GM12878 (cell line): ENCODE results near the gene FAM228A. TPM values are rescaled to one million over a fixed set of nuclear protein-coding genes. Genes with fewer than 3 reads are reported as not detected.

Experiments used
- ATAC-seq: fragments of 200-7000 bp; cut with Tn5 transposase; 3 replicates; pipeline ENCODE4 v1.9.1; 2020; ENCODE audit warnings: mild to moderate bottlenecking, moderate library complexity
- BruUV-seq: library from RNA; stranded (reverse); fragments of 400-500 nt; replicated peaks from 2 replicates; lab custom pipeline; 2021; lab: Mats Ljungman, UMichigan
- CTCF ChIA-PET: fragments of 300-600 bp; sonication (Branson Sonifier 250); formaldehyde crosslinking; extraction: SDS; loops from one replicate; lab custom pipeline; 2021; ENCODE audit warnings: inconsistent platforms; lab: Yijun Ruan, JAX
- POLR2A ChIA-PET: fragments of 350-600 bp; formaldehyde crosslinking; extraction: SDS; loops from one replicate; lab custom pipeline; 2021; ENCODE audit warnings: inconsistent platforms; lab: Charles Lee
- RAD21 ChIA-PET: fragments of 300-600 bp; sonication (Branson Sonifier 250); formaldehyde crosslinking; loops from one replicate; lab custom pipeline; 2023; ENCODE audit warnings: antibody characterized with exemption; ENCODE audit not compliant: unreplicated experiment; lab: Charles Lee
- SMC1A ChIA-PET: fragments of 300-600 bp; sonication (Branson Sonifier 250); formaldehyde crosslinking; loops from one replicate; lab custom pipeline; 2023; ENCODE audit not compliant: unreplicated experiment, uncharacterized antibody; lab: Charles Lee
- DNase-seq: peaks from one replicate; pipeline ENCODE4 v3.0.0-alpha.2; 2011; ENCODE audit warnings: low read depth, low spot score
- FAIRE-seq: peaks from 3 replicates; lab custom pipeline; 2011; peaks lifted over from hg19 to GRCh38; lab: Jason Lieb, UNC
- H2AFZ ChIP-seq: 2 replicates; pipeline ENCODE4 v1.6.0; 2011; ENCODE audit warnings: low read depth, low read length, control low read depth; ENCODE audit not compliant: control insufficient read depth
- H3K27ac ChIP-seq: 2 replicates; pipeline ENCODE4 v1.5.1; 2011; ENCODE audit warnings: control low read depth; ENCODE audit not compliant: control insufficient read depth, insufficient read depth
- H3K27me3 ChIP-seq, 2 experiments: replicated peaks in 1 of 2; 2 replicates each; pipeline versions ENCODE4 v1.6.0 to v1.6.1; 2011; ENCODE audit warnings: low read length in 1 of 2; ENCODE audit not compliant: control insufficient read depth in 2 of 2, insufficient read depth in 2 of 2
- H3K36me3 ChIP-seq, 2 experiments: 2 replicates each; pipeline ENCODE4 v1.5.1; 2011; ENCODE audit warnings: low read length in 1 of 2; ENCODE audit not compliant: control insufficient read depth in 2 of 2, insufficient read depth in 2 of 2
- H3K4me1 ChIP-seq: 2 replicates; pipeline ENCODE4 v1.6.1; 2011; ENCODE audit warnings: mild to moderate bottlenecking, low read length, moderate library complexity, mixed read lengths; ENCODE audit not compliant: control insufficient read depth, insufficient read depth
- H3K4me2 ChIP-seq: 2 replicates; pipeline ENCODE4 v1.6.0; 2011; ENCODE audit warnings: control low read depth; ENCODE audit not compliant: control insufficient read depth, insufficient read depth
- H3K4me3 ChIP-seq: fragments of 200-600 bp; sonication (generic); 2 replicates; pipeline ENCODE4 v1.5.1; 2016
- H3K79me2 ChIP-seq: 2 replicates; pipeline ENCODE4 v1.6.0; 2011; ENCODE audit warnings: low read length; ENCODE audit not compliant: control insufficient read depth, insufficient read depth
- H3K9ac ChIP-seq: 2 replicates; pipeline ENCODE4 v1.8.0; 2011; ENCODE audit warnings: low read length, control low read depth, mixed read lengths; ENCODE audit not compliant: control insufficient read depth, insufficient read depth
- H3K9me3 ChIP-seq: replicated peaks from 3 replicates; pipeline ENCODE4 v1.5.1; 2011; ENCODE audit warnings: mild to moderate bottlenecking, low read length; ENCODE audit not compliant: control insufficient read depth, insufficient read depth
- H4K20me1 ChIP-seq: 2 replicates; pipeline ENCODE4 v1.6.0; 2011; ENCODE audit not compliant: control insufficient read depth, insufficient read depth
- BMI1 ChIP-seq: fragments of 450-650 bp; IDR thresholded peaks from 2 replicates; pipeline ENCODE4 v1.6.1; 2016; ENCODE audit warnings: mild to moderate bottlenecking, moderate library complexity, borderline replicate concordance
- CBX5 ChIP-seq: sonication (generic); IDR thresholded peaks from 2 replicates; pipeline ENCODE4 v1.6.1; 2016; ENCODE audit warnings: low read depth, moderate library complexity, mild to moderate bottlenecking, inconsistent platforms
- EP300 ChIP-seq, 2 experiments: fragments of 150-350 bp in 1 of 2; IDR thresholded peaks; 2 replicates each; pipeline ENCODE4 v1.6.1; 2011 to 2012; ENCODE audit warnings: low read depth in 2 of 2, low read length in 2 of 2, borderline replicate concordance in 1 of 2, improper control_type of control experiment in 1 of 2, inconsistent platforms in 1 of 2; ENCODE audit not compliant: control insufficient read depth in 1 of 2
- FOS ChIP-seq: IDR thresholded peaks from 3 replicates; pipeline ENCODE4 v1.6.1; 2011; ENCODE audit warnings: borderline replicate concordance; ENCODE audit not compliant: insufficient read length; ENCODE audit errors: extremely low read depth
- GATAD2B ChIP-seq: fragments of 450-650 bp; conservative IDR thresholded peaks from 2 replicates; pipeline ENCODE4 v1.6.1; 2017; ENCODE audit warnings: low read depth, mild to moderate bottlenecking, moderate library complexity
- HCFC1 ChIP-seq: fragments of 150-350 bp; IDR thresholded peaks from 2 replicates; pipeline ENCODE4 v1.6.1; 2014; ENCODE audit warnings: low read length
- IKZF2 ChIP-seq, 2 experiments: fragments of 450-650 bp; IDR thresholded peaks; 2 replicates each; pipeline ENCODE4 v1.6.1; 2017; ENCODE audit warnings: mild to moderate bottlenecking in 2 of 2, moderate library complexity in 2 of 2
- KDM1A ChIP-seq: fragments of 200-600 bp; sonication (generic); IDR thresholded peaks from 2 replicates; pipeline ENCODE4 v1.6.1; 2016; ENCODE audit warnings: borderline replicate concordance
- NRF1 ChIP-seq: conservative IDR thresholded peaks from 2 replicates; pipeline ENCODE4 v1.6.1; 2011; ENCODE audit warnings: mild to moderate bottlenecking, low read depth, low read length, improper control_type of control experiment
- RB1 ChIP-seq: fragments of 450-650 bp; formaldehyde crosslinking; IDR thresholded peaks from 2 replicates; pipeline ENCODE4 v1.6.1; 2017; ENCODE audit warnings: mild to moderate bottlenecking, borderline replicate concordance
- SIX5 ChIP-seq: IDR thresholded peaks from 2 replicates; pipeline ENCODE4 v1.6.1; 2011; ENCODE audit warnings: mild to moderate bottlenecking, low read depth, low read length, moderate library complexity; ENCODE audit not compliant: severe bottlenecking
- SMAD5 ChIP-seq: IDR thresholded peaks from 2 replicates; pipeline ENCODE4 v1.6.1; 2016; ENCODE audit warnings: antibody characterized with exemption, low read depth
- TARDBP ChIP-seq: IDR thresholded peaks from 2 replicates; pipeline ENCODE4 v1.6.1; 2016; ENCODE audit warnings: borderline replicate concordance
- ZBED1 ChIP-seq: IDR thresholded peaks from 2 replicates; pipeline ENCODE4 v1.6.1; 2016; ENCODE audit warnings: borderline replicate concordance
- WGBS: methylation state at CpG from one replicate; pipeline ENCODE4 v1.1.6; 2016; ENCODE audit warnings: low lambda C conversion rate; ENCODE audit not compliant: insufficient replicate concordance, insufficient coverage; ENCODE audit errors: missing lambda C conversion rate; 5-methylcytosine and 5-hydroxymethylcytosine counted together
- in situ Hi-C: fragments of 300-500 bp; cut with MboI; formaldehyde crosslinking; loops from 9 replicates; pipeline ENCODE4 v1.14.3; 2018; ENCODE audit warnings: mixed read lengths
- intact Hi-C: fragments of 100-400 bp; cut with micrococcal nuclease; formaldehyde crosslinking; loops from one replicate; pipeline ENCODE4 v1.14.2; 2022; ENCODE audit not compliant: unreplicated experiment
- polyA plus RNA-seq, 11 experiments: library from polyadenylated mRNA; depleted of rRNA in 4 of 11; unstranded in 6 of 11; stranded (reverse) in 5 of 11; fragments of >200 nt; fragmentation: Nextera tagmentation in 4 of 11; fragmentation: Illumina TruSeq in 1 of 11; extraction: Ambion mirVana in 4 of 11; extraction: Trizol in 1 of 11; gene quantifications; 1 replicate in 1 of 11; 2 replicates in 10 of 11; pipeline versions ENCODE4 v1.2.1 to v1.2.3, GENCODE V29; 2011 to 2016; ENCODE audit warnings: inconsistent platforms in 2 of 11, missing spikeins in 2 of 11, low read depth in 1 of 11
- total RNA-seq, 4 experiments: library from RNA; depleted of rRNA in 3 of 4; stranded (reverse); fragments of >200 nt in 3 of 4; fragmentation: Illumina TruSeq in 1 of 4; extraction: Trizol in 1 of 4; gene quantifications; 2 replicates each; pipeline versions ENCODE4 v1.2.1 to v1.2.3, GENCODE V29; 2013 to 2021
- TF ChIP-seq, protein P1 (sequence below): fragments of 450-650 bp; conservative IDR thresholded peaks from 2 replicates; pipeline ENCODE4 v1.6.1; 2017; ENCODE audit warnings: mild to moderate bottlenecking, moderate library complexity

FAM228A gene
- total and polyA plus RNA-seq, 10 of the 15 experiments (the other 5 are each of a cell fraction or from before 2014, with no cell fraction given): 0.06 TPM; not detected in 9

DNA sequence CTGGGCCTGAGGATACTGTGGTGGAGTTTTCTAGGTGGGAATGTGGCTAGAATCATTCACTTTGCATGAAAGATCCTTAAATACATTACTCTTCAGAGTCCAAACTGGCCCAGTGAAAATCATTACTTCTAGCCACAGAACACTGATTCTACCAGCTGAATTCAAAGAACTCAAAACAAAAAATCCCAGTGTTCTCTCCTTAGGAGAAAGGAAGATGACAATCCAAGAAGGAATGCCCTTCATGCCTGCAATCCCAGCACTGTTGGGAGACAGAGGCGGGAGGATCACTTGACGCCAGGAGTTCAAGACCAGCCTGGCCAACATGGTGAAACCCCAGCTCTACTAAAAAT lies 35.2 kb downstream of the FAM228A start:
- FAIRE-seq (no peak), ATAC-seq (no peak), DNase-seq (no peak)
- 88% methylated on average over 2 of the region's 2 CpGs for WGBS
- H3K79me2 ChIP-seq: no peaks in the 10 kb centered on the region
- in situ Hi-C loops: no loop called here
- no peak overlapping the region for H3K27ac ChIP-seq
- H3K36me3 ChIP-seq: peaks cover 13 to 28% of the 10 kb centered on the region in 2 experiments; a peak in 3 of 4 replicates
- no peak overlapping the region for H2AFZ ChIP-seq
- no peaks in the 10 kb centered on the region for H3K9me3 ChIP-seq
- ChIA-PET CTCF (interaction anchor here (0.6 to 1.6 kb wide), 2 partner anchors 86 to 126 kb away, joined by 3 read pairs; no protein-coding TSS in a partner anchor), SMC1A (interaction anchor here (1.0 to 1.6 kb wide), 3 partner anchors 15 to 132 kb away, joined by 3 read pairs; no protein-coding TSS in a partner anchor), RAD21 (interaction anchor here (0.7 kb wide), 1 partner anchor 106 kb away, joined by 3 read pairs; no protein-coding TSS in a partner anchor), POLR2A (no interaction called here)
- no TSS peak for BruUV-seq
- H3K27me3 ChIP-seq: no peaks in the 10 kb centered on the region
- H3K4me2 ChIP-seq: no peak overlapping the region
- H3K9ac ChIP-seq: no peak overlapping the region
- H3K4me1 ChIP-seq: 0 out of 2 replicates have a peak, but pooled peaks cover under 1% of the 10 kb centered on the region
- H3K4me3 ChIP-seq: no peak overlapping the region
- no peaks in the 10 kb centered on the region for H4K20me1 ChIP-seq
- TF ChIP-seq NRF1: no peak
- TF ChIP-seq CBX5: no peak
- no peak for TF ChIP-seq FOS
- TF ChIP-seq, protein P1, sequence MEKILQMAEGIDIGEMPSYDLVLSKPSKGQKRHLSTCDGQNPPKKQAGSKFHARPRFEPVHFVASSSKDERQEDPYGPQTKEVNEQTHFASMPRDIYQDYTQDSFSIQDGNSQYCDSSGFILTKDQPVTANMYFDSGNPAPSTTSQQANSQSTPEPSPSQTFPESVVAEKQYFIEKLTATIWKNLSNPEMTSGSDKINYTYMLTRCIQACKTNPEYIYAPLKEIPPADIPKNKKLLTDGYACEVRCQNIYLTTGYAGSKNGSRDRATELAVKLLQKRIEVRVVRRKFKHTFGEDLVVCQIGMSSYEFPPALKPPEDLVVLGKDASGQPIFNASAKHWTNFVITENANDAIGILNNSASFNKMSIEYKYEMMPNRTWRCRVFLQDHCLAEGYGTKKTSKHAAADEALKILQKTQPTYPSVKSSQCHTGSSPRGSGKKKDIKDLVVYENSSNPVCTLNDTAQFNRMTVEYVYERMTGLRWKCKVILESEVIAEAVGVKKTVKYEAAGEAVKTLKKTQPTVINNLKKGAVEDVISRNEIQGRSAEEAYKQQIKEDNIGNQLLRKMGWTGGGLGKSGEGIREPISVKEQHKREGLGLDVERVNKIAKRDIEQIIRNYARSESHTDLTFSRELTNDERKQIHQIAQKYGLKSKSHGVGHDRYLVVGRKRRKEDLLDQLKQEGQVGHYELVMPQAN: no peak
- intact Hi-C loops: no loop called here

DNA sequence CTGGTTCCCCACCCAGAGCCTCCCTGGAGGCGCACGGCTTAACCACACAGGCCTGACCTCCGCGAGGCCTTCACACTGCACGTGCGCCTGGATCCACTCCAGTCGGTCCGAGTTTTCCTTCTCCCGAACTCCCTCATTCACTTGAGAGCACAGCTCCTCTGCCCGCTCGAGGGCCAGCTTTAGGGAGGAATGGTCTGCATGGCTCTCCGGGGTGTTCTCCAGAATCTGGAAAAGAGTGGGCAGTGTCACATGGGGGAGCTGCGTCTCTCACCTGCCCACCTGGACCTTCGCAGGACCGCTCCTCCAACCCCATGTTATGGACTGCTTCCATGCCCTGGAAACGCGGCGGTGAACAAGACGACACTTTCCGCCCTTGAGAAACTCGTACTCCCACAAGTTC lies 35.9 kb downstream of the FAM228A start:
- Histone ChIP-seq H3K9me3 (no peaks in the 10 kb centered on the region), H2AFZ (no peak overlapping the region), H3K4me3 (no peak overlapping the region), H3K4me1 (peaks cover 6% of the 10 kb centered on the region), H3K27ac (no peak overlapping the region), H3K4me2 (no peak overlapping the region), H3K79me2 (no peaks in the 10 kb centered on the region), H3K9ac (no peak overlapping the region), H3K36me3 (peaks cover 15 to 26% of the 10 kb centered on the region in 2 experiments; a peak in 3 of 4 replicates), H3K27me3 (no peaks in the 10 kb centered on the region), H4K20me1 (no peaks in the 10 kb centered on the region)
- FAIRE-seq: no peak
- CTCF ChIA-PET: interaction anchor here (0.6 to 1.6 kb wide), 2 partner anchors 86 to 127 kb away, joined by 3 read pairs; no protein-coding TSS in a partner anchor
- intact Hi-C loops: no loop called here
- in situ Hi-C loops: no loop called here
- ATAC-seq: no peak
- BruUV-seq: no TSS peak
- SMC1A ChIA-PET: interaction anchor here (1.0 to 1.6 kb wide), 2 partner anchors 16 to 132 kb away, joined by 3 read pairs; no protein-coding TSS in a partner anchor
- WGBS: 99% methylated on average over 21 of the region's 21 CpGs
- RAD21 ChIA-PET: no interaction called here
- no peak for DNase-seq
- POLR2A ChIA-PET: no interaction called here
- TF ChIP-seq HCFC1 (no peak), SMAD5 (no peak), BMI1 (no peak), IKZF2 (IDR thresholded peaks at IDR 0.05) (no peak), SIX5 (no peak), ZBED1 (no peak), TARDBP (no peak), RB1 (no peak), GATAD2B (no peak), EP300 (IDR thresholded peaks at IDR 0.05; ENCODE audit: borderline replicate concordance in 1 of 2, control insufficient read depth in 1 of 2, low read depth in 2 of 2, low read length in 2 of 2) (no peak), KDM1A (no peak)
